ENCODE measurements around the gene TEX51. TPM values are rescaled to one million over a fixed set of nuclear protein-coding genes. Genes with fewer than 3 reads are reported as not detected.

Gene TEX51
- total RNA-seq, 1 donor from 2014 or later: not detected

GRCh38 chr2:126900646-126901319 is 2.1 kb downstream of the TEX51 start:
- H3K36me3 ChIP-seq (ENCODE audit: control insufficient read depth, insufficient read depth, low read length): no peaks in the 10 kb centered on the region
- H3K27me3 ChIP-seq (ENCODE audit: control insufficient read depth, insufficient read depth, low read length): no peaks in the 10 kb centered on the region
- FAIRE-seq: no peak
- no peak overlapping the region for H3K4me3 ChIP-seq (ENCODE audit: low read depth, low read length)
- DNase-seq (ENCODE audit: low read depth): no peak
- no peak for TF ChIP-seq CTCF (IDR thresholded peaks at IDR 0.05; ENCODE audit: insufficient read depth, low read length, severe bottlenecking)

- Histone ChIP-seq H3K4me3 (ENCODE audit: low read depth, low read length) (no peak overlapping the region), H3K27me3 (ENCODE audit: control insufficient read depth, insufficient read depth, low read length) (no peaks in the 10 kb centered on the region), H3K36me3 (ENCODE audit: control insufficient read depth, insufficient read depth, low read length) (no peaks in the 10 kb centered on the region)
- FAIRE-seq (no peak), DNase-seq (ENCODE audit: low read depth) (no peak)
- TF ChIP-seq CTCF (IDR thresholded peaks at IDR 0.05; ENCODE audit: insufficient read depth, low read length, severe bottlenecking): no peak
Observed at GRCh38 chr2:126901459-126901858, 2.8 kb downstream of the TEX51 start.

GRCh38 chr2:126902152-126902835 is 3.6 kb downstream of the TEX51 start:
- Histone ChIP-seq H3K36me3 (ENCODE audit: control insufficient read depth, insufficient read depth, low read length) (no peaks in the 10 kb centered on the region), H3K27me3 (ENCODE audit: control insufficient read depth, insufficient read depth, low read length) (no peaks in the 10 kb centered on the region), H3K4me3 (ENCODE audit: low read depth, low read length) (no peak overlapping the region)
- no peak for TF ChIP-seq CTCF (IDR thresholded peaks at IDR 0.05; ENCODE audit: insufficient read depth, low read length, severe bottlenecking)
- DNase-seq (ENCODE audit: low read depth): no peak
- FAIRE-seq: no peak

GRCh38 chr2:126902859-126903258 is 4.2 kb downstream of the TEX51 start:
- Histone ChIP-seq H3K4me3 (ENCODE audit: low read depth, low read length) (no peak overlapping the region), H3K36me3 (ENCODE audit: control insufficient read depth, insufficient read depth, low read length) (no peaks in the 10 kb centered on the region), H3K27me3 (ENCODE audit: control insufficient read depth, insufficient read depth, low read length) (no peaks in the 10 kb centered on the region)
- FAIRE-seq (no peak), DNase-seq (ENCODE audit: low read depth) (no peak)
- TF ChIP-seq CTCF (IDR thresholded peaks at IDR 0.05; ENCODE audit: insufficient read depth, low read length, severe bottlenecking): no peak

- no peaks in the 10 kb centered on the region for H3K36me3 ChIP-seq (ENCODE audit: control insufficient read depth, insufficient read depth, low read length)
- H3K4me3 ChIP-seq (ENCODE audit: low read depth, low read length): no peak overlapping the region
- DNase-seq (ENCODE audit: low read depth): no peak
- no peaks in the 10 kb centered on the region for H3K27me3 ChIP-seq (ENCODE audit: control insufficient read depth, insufficient read depth, low read length)
- no peak for FAIRE-seq
- TF ChIP-seq CTCF (IDR thresholded peaks at IDR 0.05; ENCODE audit: insufficient read depth, low read length, severe bottlenecking): no peak
Observed at GRCh38 chr2:126905991-126906390, 7.3 kb downstream of the TEX51 start.
